Stimulated activated CD4-positive, alpha-beta T cell treated with anti-CD3 and anti-CD28 coated beads, TNF-alpha, amount 100 ng/mL, for 24 hours (primary cell): ENCODE measurements around the gene SYCN.
"Not testable (repeated sequence)": the region's sequence is repeated elsewhere in the genome, so short reads cannot be mapped to it uniquely, and the experiment has no call there.

Experiments used
- DNase-seq, 3 experiments: peaks; one replicate each; pipeline ENCODE4 v3.0.0-alpha.2; 2020; ENCODE audit warnings: low read depth in 3 of 3

Gene SYCN

DNA sequence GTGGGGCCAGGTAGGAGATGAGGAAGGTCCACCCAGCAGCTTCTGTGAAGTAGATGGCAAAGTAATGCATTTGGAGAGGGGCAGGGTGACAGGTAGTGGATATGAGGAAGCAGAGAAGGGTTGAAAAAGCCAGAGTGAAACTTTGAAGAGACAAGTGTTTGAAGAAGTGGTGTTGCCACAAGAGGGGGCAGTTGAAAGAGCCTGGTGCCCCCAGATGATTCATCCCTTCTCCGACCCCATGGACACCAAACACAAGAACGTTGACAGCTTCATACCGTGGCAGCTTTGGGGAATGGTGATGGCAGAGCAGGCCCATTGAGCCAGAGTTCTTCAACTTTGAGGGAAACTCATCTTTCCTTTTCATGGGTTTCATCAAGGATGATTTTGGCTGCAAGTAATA, 20.8 kb upstream of the SYCN start:
- no peak for DNase-seq

DNA sequence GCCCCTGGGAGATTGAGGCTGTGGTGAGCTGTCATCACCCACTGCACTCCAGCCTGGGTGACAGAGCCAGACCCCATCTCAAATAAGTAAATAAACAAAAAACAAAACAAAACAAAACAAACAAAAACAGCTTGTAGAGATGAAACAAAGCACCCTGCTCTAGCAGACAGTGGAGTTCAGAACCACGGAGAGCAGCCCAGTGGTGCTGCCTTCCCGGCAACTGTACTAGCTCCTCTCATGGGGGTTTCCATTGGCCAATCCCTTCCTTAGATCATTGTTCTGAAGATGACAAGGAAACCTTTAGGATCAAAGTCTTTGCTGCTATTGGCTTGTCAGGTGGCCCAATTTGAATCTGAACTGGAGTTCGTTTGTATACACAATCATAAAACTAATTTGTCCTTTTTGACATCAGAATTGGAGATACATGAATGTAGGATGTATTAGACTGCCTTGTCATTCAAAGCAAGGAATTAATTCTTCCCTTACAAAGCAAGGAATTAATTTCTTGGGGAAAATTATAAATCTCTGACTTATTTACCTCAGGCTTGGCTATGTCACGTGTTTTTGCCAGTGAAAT, 19.7 kb upstream of the SYCN start:
- DNase-seq, result no peak

DNA sequence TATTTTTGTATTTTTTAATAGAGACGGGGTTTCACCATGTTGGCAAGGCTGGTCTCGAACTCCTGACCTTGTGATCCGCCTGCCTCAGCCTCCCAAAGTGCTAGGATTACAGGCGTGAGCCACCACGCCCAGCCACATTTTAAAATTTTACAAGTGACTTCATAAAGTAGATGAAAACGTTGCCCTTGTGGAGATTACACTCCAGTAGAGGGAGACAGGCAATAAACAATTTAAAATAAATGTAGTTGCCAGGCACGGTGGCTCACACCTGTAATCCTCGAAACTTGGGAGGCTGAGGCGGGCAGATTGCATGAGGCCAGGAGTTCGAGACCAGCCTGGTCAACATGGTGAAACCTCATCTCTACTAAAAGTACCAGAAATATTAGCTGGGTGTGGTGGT, 15.0 kb upstream of the SYCN start:
- DNase-seq, result not testable (repeated sequence)

DNA sequence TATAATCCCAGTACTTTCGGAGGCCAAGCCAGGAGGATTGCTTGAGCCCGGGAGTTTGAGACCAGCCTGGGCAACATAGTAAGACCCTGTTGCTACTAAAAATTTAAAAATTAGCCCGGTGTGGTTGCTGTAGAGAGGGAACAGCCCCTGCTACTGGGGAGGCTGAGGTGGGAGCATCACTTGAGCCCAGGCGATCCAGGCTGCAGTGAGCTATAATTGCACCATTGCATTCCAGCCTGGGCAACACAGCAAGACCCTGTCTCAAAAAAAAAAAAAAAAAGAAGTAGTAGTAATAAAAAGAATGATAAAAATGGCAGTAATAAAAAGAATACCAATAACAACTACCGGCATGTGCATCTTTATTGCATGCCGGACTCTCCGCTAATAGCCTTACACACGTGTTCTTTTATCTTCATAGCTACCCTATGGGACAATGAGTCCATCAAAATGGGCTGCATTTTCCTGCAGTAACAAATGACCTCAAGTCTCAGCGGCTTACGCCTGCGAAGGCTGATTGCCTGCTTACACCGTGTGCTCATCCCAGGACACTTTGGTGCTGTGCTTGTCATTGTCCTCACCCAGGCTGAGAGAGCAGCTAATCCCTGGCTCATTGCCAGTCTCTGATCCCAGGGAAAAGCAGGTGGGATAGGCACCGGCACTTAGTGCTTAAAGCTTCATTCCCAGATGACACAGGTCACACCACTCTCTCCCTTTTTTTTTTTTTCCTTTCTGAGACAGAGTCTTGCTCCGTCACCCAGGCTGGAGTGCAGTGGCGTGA, 14.4 kb upstream of the SYCN start:
- no peak for DNase-seq

DNA sequence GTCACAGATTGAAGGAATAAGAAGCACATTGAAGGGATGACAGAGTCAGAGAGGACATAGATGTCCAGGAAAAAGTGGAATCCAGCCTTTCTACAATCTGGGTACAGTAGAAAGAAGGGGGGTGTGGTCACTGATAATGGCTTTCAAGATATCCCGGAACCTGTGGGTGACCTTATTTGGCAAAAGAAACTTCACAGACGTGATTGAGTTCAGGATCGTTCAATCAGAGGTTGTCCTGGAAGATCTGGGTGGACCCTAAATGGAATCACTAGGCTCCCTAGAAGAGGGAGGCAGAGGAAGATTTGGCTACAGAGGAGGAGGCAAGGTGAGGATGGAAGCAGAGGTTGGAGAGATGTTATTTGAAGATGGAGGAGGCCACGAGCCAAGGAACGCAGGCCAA, 13.0 kb upstream of the SYCN start:
- DNase-seq, result no peak

DNA sequence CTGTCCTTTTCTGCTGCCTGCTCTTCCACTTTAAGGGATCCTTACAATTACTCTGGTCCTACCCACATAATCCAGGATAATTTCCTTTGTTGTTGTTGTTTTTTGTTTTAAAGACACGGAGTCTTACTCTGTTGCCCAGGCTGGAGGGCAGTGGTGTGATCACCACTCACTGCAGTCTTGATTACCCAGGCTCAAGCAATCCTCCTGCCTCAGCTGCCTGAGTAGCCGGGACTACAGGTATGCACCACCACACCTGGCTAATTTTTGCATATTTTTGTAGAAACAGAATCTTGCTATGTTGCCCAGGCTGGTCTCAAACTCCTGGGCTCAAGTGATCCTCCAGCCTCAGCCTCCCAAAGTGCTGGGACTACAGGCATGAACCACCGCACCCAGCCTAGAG, 11.3 kb upstream of the SYCN start:
- not testable (repeated sequence) for DNase-seq

DNA sequence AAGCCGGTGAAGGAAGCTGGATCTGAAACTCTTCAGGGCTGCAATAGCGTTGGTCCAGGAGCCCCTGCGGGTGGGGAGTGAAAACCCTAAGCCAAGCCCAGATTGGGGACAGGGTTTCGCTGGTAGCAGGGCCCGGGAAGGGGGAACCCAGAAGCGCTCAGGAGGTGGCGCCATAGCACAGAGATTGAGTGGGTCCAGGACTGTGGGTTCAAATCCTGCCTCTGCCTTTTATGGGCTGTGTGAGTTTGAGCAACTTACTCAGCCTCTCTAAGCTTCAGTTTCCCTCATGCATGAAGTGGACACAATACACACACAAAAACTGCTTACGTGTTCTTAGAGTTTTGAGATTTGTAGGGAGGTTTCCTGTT, 8.3 kb upstream of the SYCN start:
- peak; percentile 15 to 63 (median 38) for DNase-seq

DNA sequence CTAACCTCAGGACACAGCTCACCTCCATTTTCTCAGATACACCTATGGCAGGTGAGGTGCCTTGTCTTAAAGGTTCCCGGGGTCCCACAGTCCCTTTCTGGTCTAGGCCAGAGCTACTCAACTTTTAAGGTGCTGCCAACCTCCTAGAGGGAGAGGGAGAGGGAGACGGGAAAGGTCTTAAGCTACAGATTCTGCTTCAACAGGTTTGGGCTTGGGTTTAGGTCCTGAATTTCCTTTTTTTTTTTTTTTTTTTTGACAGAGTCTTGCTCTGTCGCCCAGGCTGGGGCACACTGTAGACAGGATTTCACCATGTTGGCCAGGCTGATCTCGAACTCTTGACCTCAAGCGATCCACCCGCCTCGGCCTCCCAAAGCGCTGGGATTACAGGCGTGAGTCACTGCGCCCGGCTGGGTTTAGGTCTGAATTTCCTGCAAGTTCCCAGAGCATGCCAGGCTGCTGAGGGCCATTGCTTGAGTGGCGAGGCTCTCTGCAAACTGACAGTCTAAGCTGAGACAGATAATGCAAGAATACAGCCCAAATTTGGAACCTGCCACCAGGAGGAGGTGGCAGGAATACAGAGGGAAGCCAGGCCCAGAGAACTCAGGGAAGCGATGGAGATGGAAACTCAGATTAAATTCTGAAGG, 7.8 kb upstream of the SYCN start:
- no peak for DNase-seq

DNA sequence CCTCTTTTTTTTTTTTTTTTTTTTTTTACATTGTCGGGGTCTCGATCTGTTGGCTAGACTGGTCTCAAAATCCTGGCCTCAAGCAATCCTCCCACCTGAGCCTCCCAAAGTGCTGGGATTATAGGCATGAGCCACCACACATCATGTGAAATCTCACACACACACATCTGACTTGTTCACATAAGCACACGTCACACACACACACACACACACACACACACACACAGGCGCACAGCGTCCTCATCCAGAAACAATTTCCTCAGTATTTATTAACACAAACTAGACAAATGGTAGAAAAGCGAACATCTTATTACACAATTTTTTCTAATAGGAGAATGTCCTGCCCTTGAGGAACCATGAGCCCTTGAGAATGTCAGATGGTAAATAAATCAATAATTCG, 5.1 kb upstream of the SYCN start:
- no peak for DNase-seq

DNA sequence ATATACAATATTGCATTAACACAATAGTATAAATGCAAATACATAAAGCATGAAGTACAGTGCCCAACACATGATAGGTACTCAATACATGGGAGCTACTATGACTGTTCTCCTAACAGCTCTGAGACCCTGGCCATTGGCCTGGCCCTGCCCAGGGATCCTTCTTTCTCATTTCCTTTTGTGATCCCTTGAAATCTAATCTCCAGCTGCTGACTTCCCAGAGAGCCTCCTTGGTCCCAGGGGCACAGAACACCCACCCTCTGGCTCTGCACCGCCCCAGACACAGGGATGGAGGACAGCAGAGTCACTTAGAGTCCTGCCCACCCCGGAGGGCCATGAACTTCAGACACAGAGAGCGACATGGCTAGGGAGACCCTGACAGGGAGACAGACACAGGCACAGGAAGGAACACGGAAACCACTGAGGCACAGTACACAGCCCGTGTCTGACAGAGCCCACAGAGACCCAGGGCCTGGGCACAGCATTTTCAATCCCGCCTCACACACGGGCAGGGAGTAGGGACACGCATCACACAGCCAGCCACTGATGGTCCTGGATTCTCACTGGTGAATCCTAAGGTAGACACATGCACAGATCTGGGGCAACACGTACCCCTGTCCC, 4.2 kb upstream of the SYCN start:
- no peak for DNase-seq

DNA sequence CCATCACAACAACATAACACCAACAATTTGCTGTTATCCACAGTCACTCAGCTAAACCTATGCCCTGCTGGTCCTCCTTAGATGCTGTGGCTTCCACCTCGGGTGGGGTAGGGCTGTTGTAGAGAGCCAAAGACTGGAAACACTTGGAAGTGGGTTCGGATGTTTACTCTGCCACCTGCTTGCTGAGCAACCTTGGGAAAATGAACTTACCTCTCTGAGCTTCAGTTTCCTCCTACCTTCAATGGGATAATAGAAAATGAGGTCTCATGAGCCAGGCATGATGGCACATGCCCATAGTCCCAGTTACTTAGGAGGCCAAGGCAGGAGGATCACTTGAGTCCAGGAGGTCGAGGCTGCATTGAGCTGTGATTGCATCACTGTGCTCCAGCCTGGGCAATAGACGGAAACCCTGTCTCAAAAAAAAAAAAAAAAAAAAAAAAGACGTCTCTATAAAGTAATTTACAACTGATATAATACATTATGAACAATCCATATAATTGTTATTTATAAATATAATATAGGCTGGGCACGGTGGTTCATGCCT, 3.3 kb upstream of the SYCN start:
- DNase-seq, result no peak

DNA sequence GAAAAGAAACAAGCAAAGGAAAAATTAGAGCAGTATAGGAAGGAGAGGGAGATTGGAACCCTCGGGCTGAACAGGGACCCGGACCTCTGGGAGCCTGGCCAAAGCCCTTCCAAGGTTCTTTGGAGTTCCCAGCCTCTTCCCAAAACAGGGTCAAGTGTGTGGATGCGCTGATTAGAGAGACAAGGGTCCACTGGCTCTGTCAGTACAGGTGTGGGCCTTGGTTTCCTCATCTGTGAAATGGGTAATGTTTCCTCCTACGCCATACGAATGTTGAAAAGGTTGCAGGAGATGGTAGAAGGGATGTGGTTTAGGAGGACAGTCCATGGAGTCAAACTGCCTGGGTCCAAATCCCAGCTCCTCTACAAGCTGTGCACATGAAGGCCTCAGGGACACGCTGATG, 2.1 kb upstream of the SYCN start:
- DNase-seq, result no peak

DNA sequence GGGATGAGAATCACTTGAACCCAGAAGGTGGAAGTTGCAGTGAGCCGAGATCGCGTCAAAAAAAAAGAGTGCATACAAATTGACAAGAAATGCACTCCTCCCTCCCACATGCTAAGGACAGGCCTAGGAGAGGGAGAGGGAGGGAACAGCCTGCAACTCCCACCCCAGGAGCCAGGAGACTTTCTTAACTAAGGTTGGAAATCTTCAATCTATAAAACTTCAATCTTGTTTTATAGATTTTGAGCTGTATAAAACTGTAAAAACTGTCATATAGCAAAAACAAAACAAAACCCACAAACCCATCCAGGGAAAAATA, 1.3 kb upstream of the SYCN start:
- no peak for DNase-seq

DNA sequence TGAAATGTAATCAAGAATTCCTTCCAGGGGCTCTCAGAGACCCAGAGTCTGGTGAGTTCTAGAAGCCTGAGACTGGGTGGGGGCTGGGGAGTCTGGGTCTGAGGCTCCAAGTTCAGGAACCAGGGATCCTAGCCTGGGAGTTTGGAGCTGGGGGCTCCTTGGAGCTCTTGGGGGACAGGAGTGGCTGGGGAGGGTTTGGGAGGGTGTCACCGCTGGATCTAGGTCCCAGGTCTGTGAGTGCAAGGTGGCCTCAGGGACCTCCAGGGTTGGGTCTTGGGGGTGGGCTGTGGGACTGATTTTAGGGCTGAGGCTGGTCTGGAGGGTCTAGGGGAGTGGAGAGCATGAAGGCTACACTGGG, 1.1 kb downstream of the SYCN start:
- DNase-seq, result no peak

DNA sequence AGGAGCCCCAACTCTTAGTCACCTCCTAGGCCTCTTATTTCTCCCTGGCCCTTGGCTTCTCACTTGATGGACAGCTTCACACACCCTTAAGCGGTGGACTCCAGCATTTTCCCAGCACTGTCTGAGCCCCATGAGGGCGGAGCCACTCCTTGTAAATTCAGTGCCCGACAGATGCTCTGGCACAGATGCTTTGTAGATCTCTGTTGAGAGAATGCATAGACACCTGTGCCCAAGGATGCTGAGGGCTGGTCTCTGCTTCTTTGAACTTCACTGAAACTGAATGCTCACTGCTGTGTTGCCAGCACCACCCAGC, 3.3 kb downstream of the SYCN start:
- DNase-seq, result no peak

DNA sequence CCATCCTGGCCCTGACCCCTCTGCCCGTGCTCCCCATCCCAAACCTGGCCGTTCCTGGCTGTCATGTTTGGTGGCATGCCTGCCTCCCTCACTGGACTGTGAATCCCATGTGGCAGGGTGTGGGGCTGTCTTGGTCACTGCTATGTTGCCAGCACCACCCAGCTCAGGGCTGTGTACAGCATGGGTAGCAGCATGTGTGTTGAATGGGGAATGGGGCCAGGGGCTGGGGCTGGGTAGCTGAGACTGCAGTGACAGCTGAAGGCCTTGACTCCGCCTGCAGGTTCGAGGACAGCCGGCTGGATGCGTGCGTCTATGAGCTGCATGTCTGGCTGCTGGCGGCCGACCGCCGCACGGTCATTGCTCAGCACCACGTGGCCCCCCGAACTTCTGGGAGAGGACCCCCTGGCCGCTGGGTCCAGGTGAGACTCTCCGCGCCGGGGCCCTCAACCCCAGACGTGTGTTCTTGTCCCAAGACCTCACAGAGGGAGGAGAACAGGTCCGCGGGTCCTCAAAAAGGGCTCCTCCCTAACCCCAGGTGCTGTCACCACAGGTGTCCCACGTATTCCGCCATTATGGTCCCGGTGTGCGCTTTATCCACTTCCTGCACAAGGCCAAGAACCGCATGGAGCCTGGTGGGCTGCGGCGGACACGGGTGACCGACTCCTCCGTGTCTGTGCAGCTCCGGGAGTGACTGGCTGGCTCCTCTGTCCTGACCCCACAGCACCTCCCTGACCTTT, 3.8 kb downstream of the SYCN start:
- DNase-seq, result no peak

DNA sequence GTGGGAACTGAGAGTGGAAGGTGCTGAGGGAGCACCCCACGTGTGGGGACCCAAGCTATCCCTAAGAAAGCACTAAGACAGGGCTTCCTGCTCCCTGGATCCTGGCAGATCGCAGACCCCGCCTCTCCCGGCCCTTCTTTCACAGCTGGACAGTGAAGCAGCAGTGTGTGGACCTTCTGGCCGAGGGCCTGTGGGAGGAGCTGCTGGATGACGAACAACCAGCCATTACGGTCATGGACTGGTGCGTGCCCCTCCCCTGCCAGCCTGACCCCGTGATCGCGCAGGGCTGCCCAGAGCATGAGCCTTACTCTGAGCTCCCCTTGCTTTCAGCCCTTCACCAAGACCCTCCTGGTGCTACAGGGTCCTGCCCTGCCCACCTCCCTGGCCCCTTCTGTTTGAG, 5.0 kb downstream of the SYCN start:
- no peak for DNase-seq

DNA sequence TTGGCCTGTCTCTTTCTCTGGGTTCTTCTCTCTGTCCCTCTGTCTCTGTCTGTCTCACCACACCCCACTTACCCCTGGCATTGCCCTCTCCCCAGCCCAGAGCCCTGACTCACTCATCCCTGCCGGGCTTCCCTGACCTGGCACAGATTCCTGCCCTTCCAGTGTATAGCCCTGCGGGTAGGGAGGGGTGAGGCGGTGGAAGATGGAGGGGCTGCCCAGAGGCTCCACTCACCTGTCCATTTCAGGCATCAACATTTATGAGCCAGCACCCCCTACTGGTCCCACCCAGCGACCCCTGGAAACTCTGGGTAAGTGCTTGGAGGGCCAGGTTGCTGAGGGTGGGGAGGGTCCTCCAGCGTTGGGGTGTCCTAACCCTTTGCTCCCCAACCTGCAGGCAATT, 6.3 kb downstream of the SYCN start:
- DNase-seq, result no peak

DNA sequence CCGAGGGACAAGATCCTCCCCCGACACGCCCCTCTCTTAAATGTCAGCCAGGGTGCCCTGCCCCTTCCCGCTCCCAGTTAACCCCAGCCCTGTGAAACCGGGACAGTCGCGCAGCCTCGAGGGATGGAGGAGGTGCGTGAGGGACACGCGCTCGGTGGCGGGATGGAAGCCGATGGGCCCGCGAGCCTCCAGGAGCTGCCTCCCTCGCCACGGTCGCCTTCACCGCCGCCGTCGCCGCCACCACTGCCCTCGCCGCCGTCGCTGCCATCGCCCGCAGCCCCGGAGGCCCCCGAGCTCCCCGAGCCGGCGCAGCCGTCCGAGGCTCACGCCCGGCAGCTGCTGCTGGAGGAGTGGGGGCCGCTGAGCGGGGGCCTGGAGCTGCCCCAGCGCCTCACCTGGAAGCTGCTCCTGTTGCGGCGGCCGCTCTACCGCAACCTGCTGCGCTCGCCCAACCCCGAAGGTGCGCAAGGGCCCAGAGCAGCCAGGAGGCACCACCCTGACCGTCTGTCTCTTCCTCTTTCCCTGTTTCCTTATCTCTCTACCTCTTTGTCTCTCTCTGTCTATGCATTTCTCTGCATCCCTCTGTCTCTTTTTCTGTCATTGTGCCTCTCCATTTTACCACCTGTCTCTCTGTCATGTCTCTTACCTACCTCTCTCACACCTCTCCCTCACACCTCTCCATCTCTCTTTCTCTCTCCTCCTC, 7.1 kb downstream of the SYCN start, which contains the start of gene NCCRP1:
TSS of gene NCCRP1 (plus strand) at position 105 of the 703 bp plus-strand sequence. CDS start at position 124, 19 bp downstream.
- DNase-seq, result peak in 1 of 3 experiments; percentile 5

DNA sequence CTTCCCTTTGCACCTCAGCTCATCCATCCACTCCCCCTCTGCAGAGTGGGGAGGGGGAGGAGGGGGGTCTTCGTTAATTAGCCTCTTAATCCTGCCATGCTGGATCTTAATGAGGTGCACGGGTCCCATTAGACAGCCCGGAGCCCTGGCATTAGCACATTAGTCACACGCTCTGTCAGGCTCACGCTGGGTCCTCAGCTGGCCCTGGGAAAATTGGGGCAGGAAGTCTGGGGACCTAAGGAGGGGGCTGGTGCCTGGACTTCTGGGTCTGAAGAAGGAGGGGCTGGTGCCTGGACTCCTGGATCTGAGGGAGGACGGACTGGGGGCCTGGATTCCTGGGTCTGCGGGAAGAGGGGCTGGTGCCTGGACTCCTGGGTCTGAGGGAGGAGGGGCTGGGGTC, 7.7 kb downstream of the SYCN start:
- no peak for DNase-seq

DNA sequence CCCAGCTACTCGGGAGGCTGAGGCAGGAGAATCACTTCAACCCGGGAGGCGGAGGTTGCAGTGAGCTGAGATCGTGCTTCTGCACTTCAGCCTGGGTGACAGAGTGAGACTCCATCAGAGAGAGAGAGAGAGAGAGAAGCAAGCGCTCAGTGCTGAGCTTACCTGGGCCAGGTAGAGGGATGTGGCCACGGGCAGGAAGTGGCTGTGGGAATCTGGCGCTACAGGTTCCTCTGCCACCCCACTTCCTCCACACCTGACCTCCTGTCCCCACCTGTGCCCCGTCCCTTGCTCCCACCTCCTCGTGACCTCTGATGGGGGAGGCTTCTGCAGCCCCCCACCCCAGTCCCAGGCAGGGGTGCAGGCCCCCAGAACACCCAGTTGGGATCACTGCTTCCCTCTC, 8.3 kb downstream of the SYCN start:
- DNase-seq, result no peak
